Cerebellar nuclear complex (tissue), 1 donor: ENCODE measurements around the gene ARHGAP26.

Source experiments
- DNase-seq, 2 experiments: peaks; one replicate each; lab custom pipeline; 2025; lab: John Stamatoyannopoulos, UW

Gene ARHGAP26

DNA sequence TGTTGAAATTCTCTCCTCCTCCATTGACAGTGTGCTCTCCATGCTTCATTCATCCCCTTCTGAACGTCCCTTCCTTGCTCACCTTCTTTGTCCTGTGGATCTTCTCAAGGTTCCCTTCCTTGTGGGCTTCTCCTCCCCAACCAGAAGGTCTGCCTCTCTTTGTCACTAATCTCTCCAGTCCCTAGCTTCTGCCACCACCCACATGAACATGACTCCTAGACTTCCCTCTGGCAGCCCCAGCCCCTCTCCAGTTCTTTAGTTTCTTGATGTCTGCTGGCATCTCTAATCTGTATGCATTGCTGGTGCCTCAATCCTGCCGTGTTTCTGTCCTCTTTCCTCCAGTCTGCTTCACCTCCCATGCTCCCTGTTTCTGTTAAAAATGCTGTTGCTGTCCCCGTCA lies 79.3 kb downstream of the ARHGAP26 start:
- DNase-seq = no peak

GRCh38 chr5:142849880-142850279 lies 79.7 kb downstream of the ARHGAP26 start:
- no peak for DNase-seq

DNA sequence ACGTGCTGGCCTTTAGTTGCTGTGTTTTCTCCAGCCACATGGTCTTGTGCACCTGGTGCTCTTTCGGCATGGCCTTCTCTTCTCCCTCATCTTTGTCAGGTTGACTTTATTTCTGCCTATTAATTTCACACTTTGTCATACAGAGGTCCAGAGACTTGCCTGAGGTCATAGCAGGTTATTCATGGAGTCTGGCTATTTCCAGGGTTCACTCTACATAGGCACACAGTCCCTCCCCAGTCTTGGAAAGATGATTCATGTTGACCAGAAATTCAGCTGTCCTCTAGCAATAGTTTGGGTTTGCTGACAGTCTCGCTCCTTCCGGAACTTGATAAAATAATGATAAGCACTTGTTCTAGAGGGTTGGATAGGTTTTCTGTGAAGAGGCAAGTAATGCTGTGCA lies 81.6 kb downstream of the ARHGAP26 start:
- DNase-seq = no peak

DNA sequence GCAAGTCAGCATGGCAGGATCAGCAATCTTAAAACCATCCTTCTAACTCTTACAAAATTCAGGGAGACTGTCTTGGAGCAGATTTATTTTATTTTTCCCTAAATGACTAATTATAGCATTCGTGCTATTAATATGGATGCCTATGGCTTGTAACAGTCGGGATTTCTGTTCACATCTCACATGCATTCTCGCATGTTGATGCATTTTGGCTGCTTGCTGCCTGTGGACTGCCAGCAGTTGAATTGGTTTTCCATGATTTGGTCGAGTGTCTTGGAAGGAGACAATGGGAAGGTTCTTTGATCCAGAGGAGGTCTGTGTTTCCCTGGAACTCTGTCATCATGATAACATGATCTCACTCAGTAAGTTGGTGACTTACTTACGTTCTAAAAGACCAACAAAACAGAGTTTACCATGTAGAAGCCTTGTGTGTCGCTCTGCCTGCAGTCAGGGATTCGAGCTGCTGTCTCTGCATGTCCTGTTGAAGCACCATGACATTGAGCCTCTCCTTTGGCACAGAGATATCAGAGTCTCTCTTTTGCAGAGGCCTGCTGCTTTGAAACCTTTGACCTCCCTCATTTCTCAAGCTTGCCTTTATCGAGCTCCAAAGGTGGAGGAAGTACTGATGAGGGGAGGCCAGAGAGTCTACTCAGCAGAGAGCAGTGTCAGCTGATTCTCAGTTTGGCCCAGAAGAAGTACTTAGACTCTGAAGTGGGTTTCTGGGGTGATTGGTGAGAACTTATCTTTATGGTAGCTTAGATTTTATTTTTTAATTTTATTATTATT lies 82.4 kb downstream of the ARHGAP26 start:
- no peak for DNase-seq

- DNase-seq = no peak
Measured at GRCh38 chr5:142853682-142854081, 83.5 kb downstream of the ARHGAP26 start.

GRCh38 chr5:142856269-142856782 lies 86.1 kb downstream of the ARHGAP26 start:
- no peak for DNase-seq

DNA sequence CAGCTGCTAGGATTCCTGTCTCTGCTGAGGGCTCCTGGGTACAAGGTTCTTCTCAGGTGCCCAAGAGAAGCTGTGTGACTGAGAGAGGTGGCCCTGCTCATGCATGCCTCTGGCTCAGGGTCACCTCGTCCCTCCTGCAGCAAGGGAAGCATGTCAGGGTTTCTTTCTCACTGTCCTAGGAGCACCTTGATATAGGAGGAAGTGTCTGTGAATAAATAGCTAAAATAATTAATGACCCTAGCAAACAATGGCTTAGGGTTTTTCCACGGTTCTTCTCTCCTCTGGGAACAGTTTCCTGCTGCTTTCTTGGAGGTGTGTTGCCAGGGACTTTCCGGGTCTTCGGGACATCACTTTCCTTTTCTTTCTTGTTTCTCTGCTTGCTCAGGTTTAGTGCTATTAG lies 87.2 kb downstream of the ARHGAP26 start:
- no peak for DNase-seq

- peak in 1 of 2 experiments; percentile 37 for DNase-seq
Measured at GRCh38 chr5:142859037-142859436, 88.9 kb downstream of the ARHGAP26 start.

DNA sequence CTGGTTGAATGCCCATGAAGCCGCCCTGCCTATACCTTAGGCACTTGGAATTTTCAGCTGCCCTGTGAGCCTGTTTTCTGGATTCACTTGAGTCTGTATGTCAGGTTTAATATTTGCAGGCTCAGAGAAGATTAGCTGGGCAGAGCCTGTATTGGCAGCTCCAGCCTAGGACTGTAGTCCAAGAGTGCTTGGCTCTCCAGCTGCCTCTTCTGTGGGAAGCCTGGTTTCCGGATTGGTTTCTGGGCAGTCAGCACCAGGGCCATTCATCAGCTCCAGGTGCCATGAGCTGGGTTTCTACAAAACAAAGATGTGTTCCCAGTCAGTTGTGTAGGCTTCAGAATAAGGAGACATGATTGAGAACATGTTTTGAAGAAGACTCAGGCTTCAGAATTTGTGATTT lies 90.1 kb downstream of the ARHGAP26 start:
- peak in 1 of 2 experiments; percentile 57 for DNase-seq

- DNase-seq = no peak
Measured at GRCh38 chr5:142861011-142861410, 90.8 kb downstream of the ARHGAP26 start.

DNA sequence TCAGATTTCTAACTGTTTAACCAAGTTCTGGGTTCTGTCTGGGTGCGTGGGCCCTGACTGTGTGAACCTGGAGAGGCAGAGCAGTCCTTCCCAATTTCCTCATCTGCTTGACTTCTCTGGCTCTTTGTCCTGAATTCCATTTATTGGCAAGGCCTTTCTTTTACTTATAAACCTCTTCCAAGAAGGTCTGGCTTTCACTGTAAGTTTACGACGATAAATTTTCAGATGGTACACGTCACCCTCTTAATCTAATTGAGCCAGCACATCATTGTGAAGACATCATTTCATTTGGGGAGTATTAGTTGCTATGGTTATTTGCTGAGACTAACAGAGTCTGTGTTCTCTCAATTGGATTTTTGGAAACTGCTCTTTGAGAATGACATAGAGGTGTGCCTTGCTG lies 92.4 kb downstream of the ARHGAP26 start:
- DNase-seq = no peak

DNA sequence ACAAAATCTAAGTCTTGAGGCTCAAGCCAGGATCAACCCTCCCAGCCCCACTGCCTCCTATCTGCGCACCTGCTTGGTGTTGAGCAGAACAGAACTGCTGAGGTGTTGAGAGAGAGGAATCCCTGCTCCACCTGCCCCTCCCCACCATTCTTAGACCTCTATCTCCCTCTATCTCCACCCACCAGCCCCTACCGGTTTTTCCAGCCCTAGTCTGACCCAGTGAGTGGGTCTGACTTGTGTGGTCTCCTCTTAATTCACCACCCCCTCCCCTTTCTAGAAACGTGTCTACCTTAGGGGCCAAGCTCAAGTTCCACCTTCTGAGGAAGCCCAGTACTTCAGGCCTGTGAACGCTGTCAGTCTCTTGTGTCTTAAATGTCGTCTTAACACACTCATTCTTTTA lies 93.7 kb downstream of the ARHGAP26 start:
- DNase-seq = no peak

DNA sequence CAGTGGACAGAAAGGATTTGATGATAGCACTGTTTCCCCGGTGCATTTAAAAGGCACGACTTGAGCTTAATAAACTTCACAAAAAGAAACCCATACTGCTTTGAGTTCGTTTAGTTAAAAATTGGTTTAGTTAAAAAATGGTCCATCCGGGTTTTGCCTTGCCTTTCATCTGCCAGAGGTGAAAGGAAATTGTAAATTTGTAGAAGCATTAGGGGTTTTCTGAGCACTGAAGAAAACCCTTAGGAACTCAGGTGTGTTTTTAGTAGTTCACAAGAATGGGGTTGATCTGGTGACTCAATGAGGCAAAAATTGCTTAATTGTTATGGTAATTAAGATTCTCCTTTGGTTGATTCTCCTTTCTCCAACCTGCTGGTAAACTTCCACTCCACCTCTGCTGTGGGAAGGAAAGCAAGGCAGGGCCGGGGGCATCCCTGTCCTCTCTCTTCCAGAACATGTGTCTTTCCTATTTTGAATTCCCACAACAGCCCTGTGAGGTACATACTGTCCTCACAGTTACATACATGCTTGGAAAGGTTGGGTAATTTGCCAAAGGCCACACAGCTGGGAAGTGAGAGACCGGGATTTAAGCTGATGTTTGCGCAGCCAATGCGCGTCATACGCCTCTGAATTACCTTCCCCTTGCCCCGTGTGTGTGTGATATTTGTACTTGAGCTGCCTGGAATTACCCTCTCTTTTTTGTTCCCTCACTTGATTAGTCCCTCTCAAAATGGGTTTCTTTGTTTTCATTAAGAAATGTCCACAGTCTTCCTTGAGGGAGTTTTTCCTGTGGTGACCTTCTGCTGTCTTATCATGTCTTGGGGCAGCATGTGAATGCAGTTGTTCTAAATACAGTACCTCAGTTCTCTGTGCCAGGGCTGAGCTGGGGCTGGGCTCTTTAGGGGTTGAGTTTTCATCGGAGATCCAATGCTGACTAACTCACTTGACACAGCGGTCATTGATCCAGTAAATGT lies 94.4 kb downstream of the ARHGAP26 start:
- no peak for DNase-seq

GRCh38 chr5:142865631-142866030 lies 95.5 kb downstream of the ARHGAP26 start:
- DNase-seq = no peak

GRCh38 chr5:142866563-142867275 lies 96.5 kb downstream of the ARHGAP26 start:
- DNase-seq = peak in 1 of 2 experiments; percentile 53

- DNase-seq = no peak
Measured at GRCh38 chr5:142869886-142870285, 99.7 kb downstream of the ARHGAP26 start.

DNA sequence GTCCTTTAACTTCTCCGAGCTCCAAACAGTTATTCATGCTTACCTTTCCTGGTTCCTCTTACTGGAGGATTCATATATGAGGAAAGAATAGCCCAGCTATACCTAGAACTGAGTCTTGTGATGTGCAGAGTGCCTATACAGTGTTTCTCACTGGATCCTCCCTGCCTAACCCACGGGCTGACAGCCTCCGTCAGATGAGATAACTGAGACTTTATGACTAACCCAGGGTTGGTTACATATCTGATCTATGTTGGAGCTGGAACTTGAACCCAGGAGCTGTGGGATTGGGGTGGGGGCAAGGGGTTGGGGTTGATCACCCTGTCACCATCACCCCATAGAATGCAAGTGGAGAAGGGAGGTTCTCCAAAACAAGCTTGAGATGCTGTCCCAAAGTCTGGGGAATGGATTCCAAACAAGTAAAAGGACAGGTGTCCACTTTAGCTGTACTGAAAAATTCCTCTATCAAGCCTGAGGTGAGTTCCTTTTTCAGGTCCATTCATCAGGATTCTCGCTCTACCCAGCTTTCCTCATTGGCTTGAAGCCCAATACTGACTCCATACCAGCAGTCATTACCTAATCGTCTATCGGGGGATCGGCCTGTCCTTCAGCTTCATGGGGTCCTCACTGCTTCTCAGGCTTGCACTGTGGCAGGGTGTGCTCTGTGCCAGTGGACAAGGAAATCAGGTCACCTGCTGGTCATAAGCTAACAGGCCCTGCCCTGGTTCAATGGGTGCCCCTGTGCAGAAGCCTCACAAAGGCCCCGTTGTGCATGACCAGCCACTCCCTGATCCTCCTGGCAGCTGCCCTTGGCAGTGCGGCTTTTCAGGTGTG lies 100.6 kb downstream of the ARHGAP26 start:
- no peak for DNase-seq

- no peak for DNase-seq
Measured at GRCh38 chr5:142871363-142872193, 101.4 kb downstream of the ARHGAP26 start.

- DNase-seq = no peak
Measured at GRCh38 chr5:142872217-142872616, 102.0 kb downstream of the ARHGAP26 start.

GRCh38 chr5:142872795-142873194 lies 102.6 kb downstream of the ARHGAP26 start:
- no peak for DNase-seq
